HG03025 (cell line): Measurements from ENCODE around the gene CD8B.
A peak's percentile ranks its signal among the peaks of the same experiment; 100 is the strongest.

Experiments
- ATAC-seq: cut with Tn5 transposase; IDR thresholded peaks from one replicate; pipeline ENCODE4 v1.9.1; 2021; ENCODE audit warnings: mild to moderate bottlenecking, moderate library complexity; ENCODE audit not compliant: unreplicated experiment, low FRiP score

Gene CD8B

GRCh38 chr2:86806059-86806857 lies 55.4 kb downstream of the CD8B start:
- no peak for ATAC-seq

GRCh38 chr2:86800856-86801567 lies 60.7 kb downstream of the CD8B start:
- ATAC-seq = no peak

DNA sequence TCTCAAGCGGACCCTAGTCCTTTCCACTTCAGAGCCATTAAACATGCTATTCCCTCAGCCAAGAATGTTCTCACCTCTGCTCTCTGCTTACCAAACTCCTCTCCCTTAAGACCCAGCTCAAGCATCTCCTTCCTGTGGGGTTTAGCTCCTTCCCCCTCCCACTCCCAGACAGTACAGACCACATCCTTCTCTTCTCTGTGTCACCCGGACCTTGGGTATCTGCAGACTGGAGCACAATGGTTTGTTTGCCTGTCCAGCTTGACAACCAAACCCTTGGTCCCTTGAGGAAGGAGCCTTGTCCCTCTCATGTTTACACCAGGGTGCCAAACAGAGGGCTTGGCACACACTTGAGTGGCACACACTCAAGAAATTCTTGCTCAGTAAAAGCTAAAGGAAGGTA lies 66.8 kb downstream of the CD8B start:
- ATAC-seq = no peak

DNA sequence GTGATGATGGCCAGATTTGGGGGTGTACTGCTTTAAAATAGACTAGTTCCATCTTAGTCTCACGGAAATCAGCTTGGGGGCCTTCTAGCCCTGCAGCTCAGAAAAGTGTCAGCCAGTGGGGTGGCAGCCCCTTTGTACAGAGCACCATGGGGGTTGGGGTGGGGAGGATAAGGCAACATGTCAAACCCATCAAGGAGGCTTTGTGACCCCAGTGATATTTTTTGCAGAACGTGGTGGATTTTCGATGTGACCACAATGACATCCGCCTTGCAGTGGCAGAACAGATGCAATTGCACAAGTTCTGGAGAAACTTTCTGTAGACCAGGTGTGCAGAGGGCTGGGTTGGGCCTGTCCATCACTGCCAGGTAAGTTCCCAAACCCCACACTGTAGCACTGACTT lies 67.9 kb downstream of the CD8B start:
- no peak for ATAC-seq

DNA sequence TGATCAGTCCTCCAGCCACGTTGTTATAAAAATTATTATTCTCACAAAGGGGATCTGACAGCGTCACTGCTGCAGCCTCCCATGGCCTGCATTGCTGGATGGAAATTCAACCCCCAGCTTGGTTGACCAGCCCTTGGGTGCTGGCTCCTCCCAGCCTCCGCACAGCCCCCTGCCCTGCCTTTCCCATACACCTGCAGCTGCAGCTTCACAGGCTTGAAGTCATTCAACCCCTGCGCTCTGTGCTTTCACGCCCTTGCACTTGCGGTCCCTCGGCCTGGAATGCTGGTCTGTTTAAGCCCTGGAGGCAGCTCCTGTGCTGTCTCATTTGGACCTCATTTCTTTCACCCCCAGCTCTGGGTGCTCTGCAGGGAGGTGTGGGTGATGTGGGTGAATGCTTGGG lies 70.1 kb downstream of the CD8B start:
- ATAC-seq = no peak

GRCh38 chr2:86790676-86791572 lies 70.8 kb downstream of the CD8B start, which contains the start of gene CD8A:
CD8A (minus strand) TSS chr2:86790913; CDS start chr2:86790825, 88 bp downstream.
- ATAC-seq = no peak

GRCh38 chr2:86790134-86790675 lies 71.5 kb downstream of the CD8B start:
- no peak for ATAC-seq

- ATAC-seq = no peak
Observed at GRCh38 chr2:86789687-86790133, 72.0 kb downstream of the CD8B start.

DNA sequence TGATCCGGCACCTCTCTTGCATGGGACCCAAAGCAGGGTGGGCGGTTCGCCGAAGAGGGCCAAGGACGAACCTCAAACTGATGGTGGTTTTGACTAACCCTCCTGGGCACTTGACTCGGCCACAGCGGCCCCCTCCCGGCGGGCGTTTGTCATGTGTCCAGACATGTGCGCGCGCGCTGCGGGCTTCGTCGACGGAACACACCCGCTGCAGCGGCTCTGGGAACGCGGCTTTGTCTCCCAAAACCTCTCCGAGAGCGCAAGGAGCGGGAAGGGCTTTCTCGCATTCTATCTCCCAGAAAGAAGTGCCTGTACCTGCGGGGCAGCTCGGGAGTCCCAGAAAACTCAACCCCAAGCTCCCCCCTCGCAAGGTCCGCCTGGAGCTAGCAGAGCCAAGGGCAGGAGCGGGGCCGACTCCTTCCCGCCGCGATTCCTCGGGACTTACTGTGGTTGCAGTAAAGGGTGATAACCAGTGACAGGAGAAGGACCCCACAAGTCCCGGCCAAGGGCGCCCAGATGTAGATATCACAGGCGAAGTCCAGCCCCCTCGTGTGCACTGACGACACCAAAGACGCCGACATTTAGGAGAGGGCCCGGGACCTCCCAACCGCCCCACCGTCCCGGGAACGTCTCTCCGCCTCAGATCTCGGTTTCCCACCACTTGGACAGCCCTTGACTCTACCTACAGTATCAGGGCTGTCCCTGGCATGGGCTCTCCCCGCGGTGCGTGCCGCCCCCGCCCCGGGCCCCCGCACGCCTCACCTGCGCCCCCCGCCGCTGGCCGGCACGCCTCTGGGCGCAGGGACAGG lies 72.6 kb downstream of the CD8B start:
- no peak for ATAC-seq

- no peak for ATAC-seq
Observed at GRCh38 chr2:86788165-86788564, 73.5 kb downstream of the CD8B start.

GRCh38 chr2:86787736-86788135 lies 74.0 kb downstream of the CD8B start:
- no peak for ATAC-seq

DNA sequence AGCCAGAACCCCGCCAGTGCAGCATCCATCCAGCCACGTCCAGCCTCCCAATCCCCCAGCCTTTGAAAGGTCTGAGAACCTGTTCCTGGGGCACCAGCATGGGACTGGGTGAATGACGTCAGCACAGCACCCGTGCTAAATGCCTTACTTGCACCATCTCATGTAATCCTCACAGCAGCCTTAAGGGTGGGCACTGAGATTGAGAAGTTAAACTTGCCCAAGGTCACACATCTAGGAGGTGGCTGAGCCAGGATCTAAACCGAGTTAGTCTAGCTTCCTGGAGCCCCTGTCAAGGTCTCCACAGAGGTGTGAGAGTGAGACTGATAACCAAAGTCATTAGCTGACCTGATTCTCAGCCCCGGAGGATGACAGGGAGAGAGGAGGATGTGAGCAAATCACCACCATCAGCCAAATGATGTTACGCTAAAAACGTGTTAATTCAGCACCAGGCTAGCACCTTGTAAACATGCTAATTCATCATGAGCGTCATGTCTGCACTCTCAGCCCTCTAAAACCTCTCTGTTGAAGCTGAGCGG lies 75.6 kb downstream of the CD8B start:
- ATAC-seq = no peak

DNA sequence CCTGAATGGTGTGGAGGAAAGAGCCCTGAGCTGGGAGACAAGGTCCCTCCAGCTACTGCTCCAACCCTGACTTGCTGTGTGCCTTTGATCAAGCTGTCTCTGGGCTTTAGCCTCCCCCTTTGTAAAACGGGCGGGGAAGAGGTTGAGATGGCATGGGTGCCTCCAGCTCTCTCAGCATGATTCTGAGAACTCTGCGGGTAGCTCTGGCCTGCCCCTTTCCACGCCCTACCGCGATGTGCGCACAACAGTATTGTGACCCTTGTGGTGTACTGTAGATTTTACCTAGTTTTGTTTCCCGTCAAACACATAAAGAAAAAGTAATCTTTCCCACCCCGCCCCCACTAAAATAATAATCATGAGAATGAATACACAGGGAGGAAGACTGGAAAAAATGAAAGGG lies 76.2 kb downstream of the CD8B start:
- ATAC-seq = no peak

DNA sequence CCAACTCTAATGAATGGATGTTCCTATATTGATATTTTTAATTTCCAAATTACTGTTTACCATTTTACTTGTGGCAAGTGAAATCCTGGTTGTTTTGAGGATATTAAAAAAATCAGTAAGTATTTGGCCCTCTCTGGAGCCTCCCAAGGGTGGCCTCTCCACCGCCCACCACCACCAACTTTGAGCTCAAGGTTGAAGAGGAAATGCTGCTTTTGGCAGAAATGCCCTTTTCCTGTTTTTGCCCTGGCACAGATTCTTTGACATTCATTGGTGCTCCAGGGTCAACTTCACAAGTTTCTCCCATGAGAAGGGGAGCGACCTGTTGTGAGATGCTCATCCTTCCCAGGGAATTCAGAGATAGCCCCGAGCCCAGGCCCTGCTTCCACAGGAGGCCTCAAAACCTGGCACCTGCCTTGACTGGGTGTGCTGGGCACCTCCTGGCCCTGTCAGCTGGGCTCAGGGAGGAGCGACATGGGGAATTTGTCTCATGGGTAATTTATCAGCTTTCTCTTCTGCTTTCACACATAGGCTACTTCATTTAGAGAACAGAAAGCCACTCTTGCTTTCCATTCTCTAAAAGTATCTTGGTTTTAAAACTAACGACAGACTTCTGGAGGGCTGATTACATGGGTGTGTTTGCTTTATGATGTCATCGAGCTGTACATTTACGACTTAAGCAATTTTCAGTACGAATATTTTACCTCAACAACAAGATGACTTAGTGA lies 77.9 kb downstream of the CD8B start:
- peak; percentile 96 for ATAC-seq

- ATAC-seq = no peak
Observed at GRCh38 chr2:86782748-86783147, 78.9 kb downstream of the CD8B start.

GRCh38 chr2:86781363-86781762 lies 80.3 kb downstream of the CD8B start:
- no peak for ATAC-seq

- ATAC-seq = no peak
Observed at GRCh38 chr2:86779971-86780370, 81.7 kb downstream of the CD8B start.

DNA sequence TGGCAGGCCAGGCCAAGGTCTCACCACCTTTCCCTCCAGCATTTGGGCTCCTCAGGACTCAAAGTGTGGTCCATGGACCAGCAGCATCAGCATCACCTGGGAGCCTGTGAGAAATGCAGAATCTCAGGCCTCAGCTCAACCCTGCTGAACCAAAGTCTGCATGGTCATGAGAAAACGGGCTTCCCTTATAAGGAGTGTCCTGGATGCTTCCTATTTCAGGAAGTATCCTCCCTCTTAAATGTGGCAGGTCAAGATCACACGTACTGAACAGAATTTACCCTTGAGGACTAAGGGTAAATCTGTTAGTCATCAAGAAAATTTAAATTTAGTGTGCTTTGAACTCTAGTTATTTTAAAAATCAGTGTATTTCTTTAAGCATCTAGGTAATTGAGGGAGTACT lies 82.7 kb downstream of the CD8B start:
- ATAC-seq = no peak

DNA sequence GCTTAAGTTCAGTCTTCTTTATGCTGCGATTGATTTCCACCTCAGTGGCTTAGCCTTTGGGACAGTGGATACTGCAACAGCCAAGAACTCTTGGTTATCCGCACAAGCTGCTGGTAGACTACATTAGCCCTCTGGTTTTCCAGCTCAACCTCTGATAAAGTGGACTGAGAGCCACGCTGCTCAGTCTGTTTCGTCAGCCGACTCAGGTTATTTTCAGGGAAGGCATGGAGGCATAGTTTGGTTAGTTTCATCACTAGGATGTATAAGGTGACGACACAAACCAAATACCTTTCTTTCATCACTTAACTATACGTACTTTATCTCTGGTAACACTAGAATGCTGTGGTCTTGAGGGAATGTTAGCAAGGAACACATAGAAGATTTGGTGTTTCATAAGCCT lies 85.2 kb downstream of the CD8B start:
- ATAC-seq = no peak
